H9 (cell line): ENCODE results near the gene LCE1A. TPM values are rescaled to one million over a fixed set of nuclear protein-coding genes. Genes with fewer than 3 reads are reported as not detected.

Source experiments
- DNase-seq: peaks from one replicate; pipeline ENCODE4 v3.0.0-alpha.2; 2017
- H2AFZ ChIP-seq: one replicate; pipeline ENCODE4 v1.6.1; 2013; ENCODE audit warnings: mild to moderate bottlenecking, low read length, control low read depth, moderate library complexity
- H2AK5ac ChIP-seq: 2 replicates; pipeline ENCODE4 v1.6.1; 2013; ENCODE audit warnings: low read length, control low read depth, mixed read lengths; ENCODE audit not compliant: insufficient read length
- H2BK120ac ChIP-seq: one replicate; pipeline ENCODE4 v1.6.1; 2013; ENCODE audit warnings: low read depth, mild to moderate bottlenecking, low read length, control low read depth, inconsistent platforms; ENCODE audit not compliant: poor library complexity, severe bottlenecking
- H2BK12ac ChIP-seq: 2 replicates; pipeline ENCODE4 v1.6.1; 2013; ENCODE audit warnings: low read length, control low read depth, mixed read lengths, low read depth; ENCODE audit not compliant: insufficient read length
- H2BK15ac ChIP-seq: 2 replicates; pipeline ENCODE4 v1.6.1; 2013; ENCODE audit warnings: low read depth, low read length, control low read depth
- H2BK20ac ChIP-seq: one replicate; pipeline ENCODE4 v1.6.1; 2013; ENCODE audit warnings: low read depth, mild to moderate bottlenecking, low read length, control low read depth, inconsistent platforms; ENCODE audit not compliant: poor library complexity, severe bottlenecking
- H2BK5ac ChIP-seq: 2 replicates; pipeline ENCODE4 v1.6.1; 2013; ENCODE audit warnings: low read length, control low read depth, mixed read lengths; ENCODE audit not compliant: insufficient read length
- H3K14ac ChIP-seq: 2 replicates; pipeline ENCODE4 v1.6.1; 2013; ENCODE audit warnings: low read length, control low read depth; ENCODE audit not compliant: insufficient read depth
- H3K18ac ChIP-seq: 2 replicates; pipeline ENCODE4 v1.6.1; 2013; ENCODE audit warnings: low read depth, mild to moderate bottlenecking, mixed read lengths, low read length, control low read depth; ENCODE audit not compliant: insufficient read length
- H3K23ac ChIP-seq: 2 replicates; pipeline ENCODE4 v1.6.1; 2013; ENCODE audit warnings: low read length, control low read depth, mixed read lengths, low read depth; ENCODE audit not compliant: insufficient read length
- H3K23me2 ChIP-seq: 2 replicates; pipeline ENCODE4 v1.6.1; 2013; ENCODE audit warnings: low read depth, mild to moderate bottlenecking, mixed read lengths, low read length, control low read depth; ENCODE audit not compliant: insufficient read length, poor library complexity, severe bottlenecking
- H3K27ac ChIP-seq: 2 replicates; pipeline ENCODE4 v1.5.1; 2013; ENCODE audit warnings: low read length, control low read depth, mixed read lengths, low read depth; ENCODE audit not compliant: insufficient read length
- H3K27me3 ChIP-seq: 2 replicates; pipeline ENCODE4 v1.6.1; 2013; ENCODE audit warnings: low read length, control low read depth, inconsistent platforms; ENCODE audit not compliant: insufficient read depth
- H3K4ac ChIP-seq: 2 replicates; pipeline ENCODE4 v1.6.1; 2013; ENCODE audit warnings: low read depth, mild to moderate bottlenecking, control low read depth, inconsistent platforms, low read length, moderate library complexity
- H3K4me1 ChIP-seq: 2 replicates; pipeline ENCODE4 v1.6.1; 2013; ENCODE audit warnings: low read length, control low read depth, inconsistent platforms; ENCODE audit not compliant: insufficient read depth
- H3K4me2 ChIP-seq: 2 replicates; pipeline ENCODE4 v1.6.1; 2013; ENCODE audit warnings: low read length, control low read depth, mixed read lengths; ENCODE audit not compliant: insufficient read length, insufficient read depth
- H3K56ac ChIP-seq: 2 replicates; pipeline ENCODE4 v1.6.1; 2013; ENCODE audit warnings: low read depth, mild to moderate bottlenecking, mixed read lengths, low read length, control low read depth; ENCODE audit not compliant: insufficient read length
- H3K79me1 ChIP-seq: 2 replicates; pipeline ENCODE4 v1.6.1; 2013; ENCODE audit warnings: low read depth, mild to moderate bottlenecking, moderate library complexity, low read length, control low read depth, inconsistent platforms; ENCODE audit not compliant: insufficient read depth, poor library complexity, severe bottlenecking
- H3K79me2 ChIP-seq: 2 replicates; pipeline ENCODE4 v1.6.1; 2013; ENCODE audit warnings: low read length, control low read depth, inconsistent platforms; ENCODE audit not compliant: insufficient read depth
- H3K9ac ChIP-seq: 2 replicates; pipeline ENCODE4 v1.6.1; 2013; ENCODE audit warnings: low read length, control low read depth, mixed read lengths; ENCODE audit not compliant: insufficient read length; ENCODE audit errors: extremely low read depth
- H3K9me3 ChIP-seq: one replicate; pipeline ENCODE4 v1.6.1; 2013; ENCODE audit warnings: low read depth, low read length, inconsistent platforms; ENCODE audit not compliant: control insufficient read depth
- H3T11ph ChIP-seq: one replicate; pipeline ENCODE4 v1.6.1; 2013; ENCODE audit warnings: mild to moderate bottlenecking, low read length, control low read depth, inconsistent platforms
- H4K20me1 ChIP-seq: one replicate; pipeline ENCODE4 v1.6.1; 2013; ENCODE audit not compliant: control insufficient read depth, insufficient read length, insufficient read depth
- H4K5ac ChIP-seq: 2 replicates; pipeline ENCODE4 v1.6.1; 2013; ENCODE audit warnings: low read depth, mild to moderate bottlenecking, mixed read lengths, low read length, control low read depth; ENCODE audit not compliant: insufficient read length
- H4K8ac ChIP-seq: replicated peaks from 2 replicates; pipeline ENCODE4 v1.6.1; 2013; ENCODE audit warnings: low read length, control low read depth, mixed read lengths, low read depth; ENCODE audit not compliant: insufficient read length
- H4K91ac ChIP-seq: 2 replicates; pipeline ENCODE4 v1.6.1; 2013; ENCODE audit warnings: low read depth, mild to moderate bottlenecking, moderate library complexity, mixed read lengths, low read length, control low read depth; ENCODE audit not compliant: insufficient read length
- H3K27ac Mint-ChIP-seq, 3 experiments: 2 replicates in 2 of 3; 3 replicates in 1 of 3; pipeline ENCODE4 v1.8.0; 2020 to 2021; ENCODE audit warnings: mixed read lengths in 3 of 3, mild to moderate bottlenecking in 1 of 3, moderate library complexity in 1 of 3
- H3K27me3 Mint-ChIP-seq: 2 replicates; pipeline ENCODE4 v1.8.0; 2021; ENCODE audit warnings: low read depth, mild to moderate bottlenecking, moderate library complexity, mixed read lengths
- H3K36me3 Mint-ChIP-seq, 3 experiments: 2 replicates in 2 of 3; 3 replicates in 1 of 3; pipeline ENCODE4 v1.8.0; 2020 to 2021; ENCODE audit warnings: low read depth in 3 of 3, mixed read lengths in 3 of 3; ENCODE audit not compliant: insufficient read depth in 1 of 3
- H3K4me1 Mint-ChIP-seq, 2 experiments: 2 replicates each; pipeline ENCODE4 v1.8.0; 2020; ENCODE audit warnings: mixed read lengths in 2 of 2
- H3K4me3 Mint-ChIP-seq, 2 experiments: 2 replicates in 1 of 2; 3 replicates in 1 of 2; pipeline ENCODE4 v1.8.0; 2020 to 2021; ENCODE audit warnings: mild to moderate bottlenecking in 2 of 2, mixed read lengths in 2 of 2, moderate library complexity in 1 of 2
- H3K9me3 Mint-ChIP-seq, 2 experiments: 2 replicates in 1 of 2; 3 replicates in 1 of 2; pipeline ENCODE4 v1.8.0; 2020; ENCODE audit warnings: mild to moderate bottlenecking in 2 of 2, mixed read lengths in 2 of 2, moderate library complexity in 1 of 2
- CTCF ChIP-seq: fragments of 200-600 bp; sonication (generic); conservative IDR thresholded peaks from 3 replicates; pipeline ENCODE4 v1.8.0; 2021; ENCODE audit warnings: antibody characterized with exemption, mild to moderate bottlenecking
- total RNA-seq: library from RNA; stranded (reverse); gene quantifications from 2 replicates; pipeline ENCODE4 v1.2.1, GENCODE V29; 2021

LCE1A gene
- total RNA-seq, 1 experiment from 2014 or later = not detected

- no peak overlapping the region for H3K4me2 ChIP-seq
- no peak overlapping the region for H2BK15ac ChIP-seq
- H2BK5ac ChIP-seq = no peak overlapping the region
- H3K27me3 ChIP-seq = no peaks in the 10 kb centered on the region
- no peak overlapping the region for H2AFZ ChIP-seq
- H2AK5ac ChIP-seq = no peak overlapping the region
- Mint-ChIP-seq H3K27ac (no peak overlapping the region), H3K4me1 (no peaks in the 10 kb centered on the region), H3K36me3 (peaks cover 3 to 21% (median 4%) of the 10 kb centered on the region in 3 experiments; a peak in 5 of 7 replicates), H3K4me3 (no peak overlapping the region), H3K27me3 (peaks cover 3% of the 10 kb centered on the region), H3K9me3 (peaks cover 72 to 78% of the 10 kb centered on the region in 2 experiments)
- H3K56ac ChIP-seq = no peak overlapping the region
- H3K79me1 ChIP-seq = no peaks in the 10 kb centered on the region
- H4K20me1 ChIP-seq = no peaks in the 10 kb centered on the region
- no peak overlapping the region for H3K18ac ChIP-seq
- no peaks in the 10 kb centered on the region for H3K23me2 ChIP-seq
- no peak overlapping the region for H4K91ac ChIP-seq
- no peak overlapping the region for H3K27ac ChIP-seq
- H3T11ph ChIP-seq = no peak overlapping the region
- H4K8ac ChIP-seq = no peak overlapping the region
- DNase-seq = no peak
- H4K5ac ChIP-seq = no peak overlapping the region
- no peaks in the 10 kb centered on the region for H3K79me2 ChIP-seq
- no peak overlapping the region for H2BK12ac ChIP-seq
- no peaks in the 10 kb centered on the region for H3K4me1 ChIP-seq
- H2BK20ac ChIP-seq = no peak overlapping the region
- no peak overlapping the region for H2BK120ac ChIP-seq
- H3K9ac ChIP-seq = no peak overlapping the region
- H3K14ac ChIP-seq = no peak overlapping the region
- no peak overlapping the region for H3K23ac ChIP-seq
- H3K4ac ChIP-seq = no peak overlapping the region
- no peak for TF ChIP-seq CTCF
- H3K9me3 ChIP-seq = peaks cover 53% of the 10 kb centered on the region
These were observed 2.3 kb upstream of the LCE1A start for GRCh38 chr1:152824964-152825363.
